GM19455 (cell line): ENCODE results near the gene MOCOS.

Source experiments
- ATAC-seq: cut with Tn5 transposase; IDR thresholded peaks from one replicate; pipeline ENCODE4 v1.9.1; 2021; ENCODE audit not compliant: unreplicated experiment

The MOCOS gene

DNA sequence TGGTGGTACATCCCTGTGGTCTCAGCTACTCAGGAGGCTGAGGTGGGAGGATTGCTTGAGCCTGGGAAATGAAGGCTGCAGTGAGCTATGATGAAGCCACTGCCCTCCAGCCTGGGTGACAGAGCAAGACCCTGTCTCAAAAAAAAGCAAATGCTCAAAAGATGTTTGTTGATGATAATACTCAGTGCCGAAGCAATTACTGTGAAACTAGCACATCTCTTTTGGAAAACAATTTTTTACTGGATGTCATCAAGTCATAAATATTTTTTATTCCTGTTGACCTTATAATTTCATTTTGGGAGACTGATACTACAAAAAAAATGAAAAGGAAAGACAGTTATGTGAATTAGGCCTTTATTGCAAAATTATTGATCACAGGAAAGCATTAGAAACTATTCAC lies 75.7 kb downstream of the MOCOS start:
- no peak for ATAC-seq

- ATAC-seq, result no peak
Observed at GRCh38 chr18:36264283-36264682, 77.0 kb downstream of the MOCOS start.

GRCh38 chr18:36265015-36265414 lies 77.7 kb downstream of the MOCOS start:
- ATAC-seq, result no peak

DNA sequence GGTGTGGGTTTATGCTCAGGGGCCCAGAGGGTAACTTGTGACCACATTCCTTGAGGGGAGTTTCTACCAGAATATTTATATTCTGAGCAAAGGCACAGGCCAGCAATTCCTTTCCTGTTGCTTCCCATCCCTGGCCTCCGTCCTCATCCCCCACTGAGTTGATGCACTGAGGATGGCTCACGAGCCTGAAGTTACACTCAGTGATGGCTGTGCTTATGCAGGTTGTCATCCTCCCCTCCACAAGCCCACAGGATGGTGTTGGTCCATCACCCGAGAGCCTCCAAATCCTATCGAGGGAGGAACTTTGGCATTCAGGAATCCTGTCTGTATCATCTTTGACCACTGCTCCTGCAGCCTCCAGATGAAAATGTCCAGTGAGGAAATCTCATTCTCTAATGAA lies 81.9 kb downstream of the MOCOS start:
- ATAC-seq, result no peak

DNA sequence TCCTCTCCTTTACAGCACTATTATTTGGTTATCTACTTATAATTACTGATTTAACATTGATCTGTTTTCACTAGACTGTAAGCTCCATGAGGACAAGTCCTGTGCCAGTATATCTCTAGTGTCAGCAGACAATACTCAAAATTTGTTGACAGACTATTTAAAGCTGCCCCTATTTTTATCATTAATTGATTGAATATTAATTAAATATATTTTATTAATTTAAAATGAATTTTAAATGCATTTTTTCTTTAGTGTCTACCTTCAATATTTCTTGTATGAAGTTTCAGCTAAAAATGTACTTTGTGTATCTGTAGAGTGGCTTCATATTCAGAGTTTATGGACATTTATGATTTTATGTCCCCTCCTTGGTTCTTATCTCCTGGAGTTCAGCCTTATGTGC lies 83.9 kb downstream of the MOCOS start:
- no peak for ATAC-seq

- ATAC-seq, result no peak
Observed at GRCh38 chr18:36273347-36273746, 86.0 kb downstream of the MOCOS start.

GRCh38 chr18:36274083-36274715 lies 86.9 kb downstream of the MOCOS start:
- no peak for ATAC-seq

DNA sequence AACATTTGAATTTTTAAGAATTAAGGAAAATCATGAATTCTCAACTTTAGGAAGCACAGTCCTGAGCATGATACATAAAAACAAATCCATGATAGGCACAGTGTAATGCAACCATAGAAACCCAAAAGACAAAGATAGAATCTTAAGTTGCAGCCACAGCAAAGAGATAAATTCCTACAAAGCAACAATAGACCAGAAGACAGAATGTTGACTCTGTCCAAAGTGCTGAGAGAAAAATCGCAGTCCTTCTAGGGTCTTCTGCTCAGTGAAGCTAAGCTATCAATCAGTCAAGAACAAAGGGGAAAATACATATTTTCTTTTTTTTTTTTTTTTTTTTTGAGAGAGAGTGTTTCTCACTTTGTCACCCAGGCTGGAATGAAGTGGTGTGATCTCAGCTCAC lies 88.3 kb downstream of the MOCOS start:
- ATAC-seq, result no peak

- ATAC-seq, result no peak
Observed at GRCh38 chr18:36279001-36279400, 91.7 kb downstream of the MOCOS start.

GRCh38 chr18:36281936-36282335 lies 94.6 kb downstream of the MOCOS start:
- no peak for ATAC-seq

- no peak for ATAC-seq
Observed at GRCh38 chr18:36283448-36283847, 96.2 kb downstream of the MOCOS start.

DNA sequence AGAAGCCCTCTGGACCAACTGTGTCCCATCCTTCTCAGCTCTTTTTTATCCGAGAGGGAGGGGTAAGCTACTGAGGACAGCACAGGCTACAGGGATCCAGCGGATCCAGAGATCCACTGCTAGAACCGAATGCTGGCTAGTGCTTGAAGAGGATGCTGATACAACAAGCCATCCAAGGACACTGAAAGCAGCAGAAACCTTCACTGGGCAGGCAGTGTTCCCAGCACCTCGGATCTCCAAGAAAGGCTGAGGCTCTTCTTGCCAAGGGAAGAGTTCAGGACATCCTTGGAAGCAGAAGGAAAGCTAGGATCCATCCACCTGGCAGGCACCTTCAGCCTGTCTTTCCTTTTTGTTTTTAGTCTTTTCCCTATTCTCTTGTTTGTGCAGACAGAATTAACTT lies 97.0 kb downstream of the MOCOS start:
- no peak for ATAC-seq

GRCh38 chr18:36284671-36285295 lies 97.5 kb downstream of the MOCOS start:
- no peak for ATAC-seq

DNA sequence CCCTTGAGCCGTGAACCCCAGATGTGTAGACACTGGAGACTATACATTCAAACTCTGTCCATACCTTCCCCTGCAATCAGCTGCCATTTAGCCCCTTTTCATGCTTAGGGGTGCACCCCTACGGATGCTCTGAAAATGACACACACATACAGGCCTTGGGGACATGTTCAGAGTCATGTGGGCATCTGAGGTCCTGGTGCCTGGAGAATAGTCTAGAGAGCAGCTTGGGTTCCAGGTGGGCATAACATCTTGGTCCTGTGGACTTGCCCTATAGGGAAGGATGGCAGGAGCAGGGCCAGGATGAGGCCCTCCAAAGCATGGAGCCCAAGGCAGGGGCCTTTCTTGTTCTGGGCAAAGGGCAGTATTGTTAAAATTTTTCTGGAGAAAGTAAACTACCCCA lies 100.4 kb downstream of the MOCOS start:
- ATAC-seq, result no peak

- no peak for ATAC-seq
Observed at GRCh38 chr18:36288689-36289088, 101.4 kb downstream of the MOCOS start.

- ATAC-seq, result no peak
Observed at GRCh38 chr18:36294031-36294430, 106.7 kb downstream of the MOCOS start.

DNA sequence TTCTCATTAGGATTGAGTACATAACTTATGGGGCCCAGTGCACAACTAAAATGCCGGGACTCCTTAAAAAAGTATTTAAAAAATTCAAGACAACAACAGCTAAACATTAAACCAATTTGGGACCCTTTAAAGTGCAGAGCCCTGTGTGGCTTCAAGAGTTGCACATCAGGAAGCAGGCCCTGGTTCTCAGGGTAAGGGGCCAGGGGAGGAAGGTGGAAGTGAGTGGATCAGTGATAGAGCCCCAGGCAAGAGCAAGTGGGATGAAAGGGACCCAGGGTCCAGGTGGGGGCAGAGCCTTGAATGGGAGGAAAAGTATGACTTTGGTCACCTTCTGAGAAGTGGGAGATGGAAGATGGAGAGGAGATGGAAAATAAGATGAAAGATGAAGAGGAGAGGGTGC lies 107.9 kb downstream of the MOCOS start:
- no peak for ATAC-seq

DNA sequence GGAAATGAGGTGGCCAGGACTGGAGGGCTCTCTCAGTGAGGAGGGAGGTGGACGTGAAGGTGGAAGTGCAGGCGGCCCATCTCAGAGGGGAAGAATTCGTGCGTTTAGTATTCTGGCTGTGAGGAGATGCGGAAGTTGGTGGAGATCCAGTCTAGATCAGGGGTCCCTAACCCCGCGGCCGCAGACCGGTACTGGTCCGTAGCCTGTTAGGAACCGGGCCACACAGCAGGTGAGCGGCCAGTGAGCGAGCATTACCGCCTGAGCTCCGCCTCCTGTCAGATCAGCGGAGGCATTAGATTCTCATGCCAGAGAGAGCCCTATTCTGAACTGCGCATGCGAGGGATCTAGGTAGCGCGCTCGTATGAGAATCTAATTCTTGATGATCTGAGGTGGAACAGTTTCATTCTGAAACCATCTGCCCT lies 108.6 kb downstream of the MOCOS start:
- no peak for ATAC-seq

- peak; percentile 14 for ATAC-seq
Observed at GRCh38 chr18:36296650-36297416, 109.5 kb downstream of the MOCOS start.

GRCh38 chr18:36297417-36298125 lies 110.3 kb downstream of the MOCOS start, which contains the start of gene FHOD3:
Gene FHOD3, plus strand, starts transcription at chr18:36297713. Its CDS starts 123 bp downstream, at chr18:36297836.
- ATAC-seq, result peak; percentile 77

- peak; percentile 38 for ATAC-seq
Observed at GRCh38 chr18:36298126-36298741, 110.9 kb downstream of the MOCOS start.
